Fibroblast of gingiva (primary cell): Measurements from ENCODE around the gene SLC43A2.
"Not testable (repeated sequence)": the region's sequence is repeated elsewhere in the genome, so short reads cannot be mapped to it uniquely, and the experiment has no call there.

Experiments used
- DNase-seq: peaks from one replicate; pipeline ENCODE4 v3.0.0-alpha.2; 2011; ENCODE audit warnings: low read depth

Gene SLC43A2

DNA sequence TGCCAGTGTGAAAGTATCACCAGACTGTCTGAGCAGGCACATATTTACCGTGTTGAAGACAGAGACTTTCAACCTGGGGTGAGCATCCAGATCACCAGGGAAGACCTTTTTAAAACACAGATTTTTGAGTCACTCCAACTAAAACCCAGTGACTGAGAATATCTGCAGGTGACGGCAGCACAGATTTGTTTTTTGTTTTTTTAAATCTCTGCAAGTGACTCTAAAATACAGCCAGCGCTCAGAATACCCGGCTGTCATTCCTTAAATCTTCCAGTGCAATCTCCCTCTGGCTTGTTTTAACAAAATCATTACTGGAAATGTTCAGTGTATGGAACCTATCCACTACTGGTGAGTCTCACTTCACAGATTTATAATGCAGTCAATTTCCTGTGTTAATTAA, 92.9 kb downstream of the SLC43A2 start:
- DNase-seq = no peak

DNA sequence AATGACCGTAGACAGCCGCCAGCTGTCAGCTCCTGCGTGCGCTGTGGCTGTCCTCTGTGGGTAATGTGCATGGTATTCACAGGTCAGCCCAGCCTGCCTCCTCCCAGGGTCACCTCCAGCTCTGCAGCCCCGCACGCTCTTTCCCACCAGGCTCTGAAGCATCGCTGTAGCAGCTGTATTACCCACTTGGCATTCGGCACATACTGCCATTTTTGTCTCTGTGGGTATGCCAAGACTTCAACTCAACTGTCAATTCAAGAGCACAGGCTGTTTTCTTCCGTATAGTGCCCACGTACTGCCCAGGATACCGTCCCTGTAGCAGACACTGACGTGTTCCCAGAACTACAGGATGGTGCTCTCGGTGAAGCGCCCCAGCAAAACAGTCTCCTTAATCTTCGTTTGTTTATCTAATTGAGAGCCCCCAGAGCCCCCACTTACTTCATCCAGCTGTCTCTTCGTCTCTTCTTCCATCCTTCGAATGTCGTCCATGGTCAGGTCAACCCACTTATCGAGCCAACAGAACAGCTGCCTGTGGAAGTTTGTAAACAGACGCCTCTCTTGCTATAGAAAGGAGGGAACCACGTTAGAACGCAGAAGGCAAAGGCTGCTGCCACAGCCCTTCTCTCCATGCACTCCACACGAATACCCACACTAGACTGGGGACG, 94.8 kb downstream of the SLC43A2 start:
- no peak for DNase-seq

DNA sequence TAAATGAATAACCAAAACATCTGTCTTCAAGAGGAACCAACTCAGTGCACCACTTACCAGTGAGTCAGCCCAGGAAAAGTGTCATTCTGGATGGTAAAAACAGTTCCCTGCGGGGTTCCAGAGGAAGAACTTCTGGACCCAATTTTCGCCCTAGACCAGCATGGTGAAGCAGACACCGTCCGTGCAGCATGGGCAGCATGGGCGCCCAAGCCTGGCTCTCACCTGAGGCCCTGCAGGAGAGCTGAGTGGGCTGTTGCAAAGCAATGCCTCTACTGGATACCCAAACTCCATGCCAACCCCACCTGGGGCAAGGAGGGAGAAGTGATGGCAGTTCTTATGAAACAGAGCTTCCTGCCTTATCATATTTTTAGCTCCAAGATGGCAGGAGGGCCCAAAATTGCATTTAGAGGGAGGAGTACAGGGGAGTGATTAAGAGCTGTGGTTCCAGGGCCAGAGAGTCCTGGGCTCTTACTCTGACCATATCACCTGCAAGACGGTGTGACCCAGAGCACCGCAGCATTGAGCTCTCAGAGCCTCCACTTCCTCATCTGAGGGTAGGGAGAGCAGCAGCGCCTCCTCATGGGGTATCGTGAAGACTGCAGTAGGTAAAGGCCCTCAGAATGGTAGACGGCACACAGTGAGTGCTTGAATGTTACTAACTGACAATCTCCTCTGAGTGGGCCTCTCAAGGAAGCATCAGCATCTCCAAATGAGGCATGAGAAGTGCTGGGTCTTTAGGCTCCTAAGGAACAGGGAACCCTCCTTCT, 95.6 kb downstream of the SLC43A2 start:
- no peak for DNase-seq

DNA sequence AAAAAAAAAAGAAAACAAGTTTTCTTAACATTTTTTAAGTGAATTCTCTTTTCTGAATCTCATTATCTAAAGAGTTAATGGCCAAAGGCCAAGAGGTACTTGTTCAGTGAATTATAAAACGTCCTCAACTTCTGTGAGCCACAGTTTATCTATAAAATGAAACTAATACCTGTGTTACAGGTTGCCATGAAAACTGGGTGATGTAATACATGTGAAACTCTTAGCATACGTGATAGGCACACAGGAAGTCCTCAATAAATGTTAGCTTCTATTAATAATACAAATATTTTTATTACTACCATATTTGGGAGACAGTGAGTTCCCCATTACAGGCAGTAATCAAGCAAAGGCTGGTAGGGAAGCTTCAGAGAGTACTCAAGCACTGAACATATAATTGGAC, 98.8 kb downstream of the SLC43A2 start:
- DNase-seq = no peak

DNA sequence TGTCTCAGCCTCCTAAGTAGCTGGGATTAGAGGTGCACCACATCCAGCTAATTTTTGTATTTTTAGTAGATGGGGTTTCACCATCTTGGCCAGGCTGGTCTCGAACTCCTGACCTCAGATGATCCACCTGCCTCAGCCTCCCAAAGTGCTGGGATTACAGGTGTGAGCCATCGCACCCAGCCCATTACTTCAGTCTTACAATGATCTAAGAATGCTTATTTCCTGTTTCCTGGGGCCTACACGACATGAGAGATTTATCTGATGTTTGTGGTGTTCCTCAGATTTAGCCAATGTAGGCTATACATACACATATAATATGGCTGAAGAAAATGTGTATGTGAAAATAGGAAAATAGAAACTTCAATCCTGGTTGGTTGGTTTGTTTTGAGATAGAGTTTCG, 101.8 kb downstream of the SLC43A2 start:
- not testable (repeated sequence) for DNase-seq

DNA sequence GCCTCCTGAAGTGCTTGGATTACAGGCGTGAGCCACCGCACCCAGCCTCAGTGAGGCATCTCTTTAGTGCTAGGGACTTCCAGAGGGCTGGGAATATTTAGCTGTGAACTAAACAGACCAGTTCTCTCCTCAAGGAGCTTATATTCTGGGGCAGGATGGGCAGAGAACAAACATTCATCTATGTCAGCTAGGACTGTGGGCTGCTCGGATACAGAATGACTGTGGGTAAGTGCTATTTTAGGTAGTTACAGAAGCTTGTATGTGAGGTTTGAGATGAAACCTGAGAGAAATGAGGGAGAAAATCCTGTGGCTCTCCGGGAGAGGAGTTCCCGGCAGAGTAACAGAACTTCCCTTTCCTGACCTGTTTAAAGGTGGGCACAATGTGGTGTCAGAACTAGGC, 106.0 kb downstream of the SLC43A2 start:
- no peak for DNase-seq

DNA sequence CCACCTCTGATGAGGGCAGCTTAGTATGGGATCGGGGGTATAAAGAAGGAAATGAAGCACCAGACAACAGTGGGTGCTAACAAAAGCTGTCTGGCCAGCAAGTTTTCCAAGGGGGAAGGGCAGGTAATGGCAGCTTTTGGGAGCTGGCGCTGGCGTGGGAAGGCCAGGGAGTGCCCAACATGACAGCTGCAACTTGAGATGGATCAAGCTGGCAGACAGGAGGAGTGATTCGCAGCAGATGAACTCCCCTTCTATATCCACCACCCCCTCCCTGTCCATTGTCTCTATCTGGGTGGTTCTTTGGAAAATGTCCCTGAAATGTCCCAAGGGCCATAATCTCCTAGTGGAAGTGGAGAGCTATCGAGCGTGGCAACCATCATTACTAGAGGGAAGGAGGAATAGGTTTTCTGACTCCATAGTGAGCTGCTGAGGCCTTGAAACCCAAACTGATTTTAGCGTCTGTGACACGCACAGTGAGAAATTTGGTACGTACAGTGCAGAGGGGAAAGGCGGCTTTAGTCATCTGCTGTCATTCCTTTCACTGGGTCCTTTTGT, 107.5 kb downstream of the SLC43A2 start:
- DNase-seq = no peak

DNA sequence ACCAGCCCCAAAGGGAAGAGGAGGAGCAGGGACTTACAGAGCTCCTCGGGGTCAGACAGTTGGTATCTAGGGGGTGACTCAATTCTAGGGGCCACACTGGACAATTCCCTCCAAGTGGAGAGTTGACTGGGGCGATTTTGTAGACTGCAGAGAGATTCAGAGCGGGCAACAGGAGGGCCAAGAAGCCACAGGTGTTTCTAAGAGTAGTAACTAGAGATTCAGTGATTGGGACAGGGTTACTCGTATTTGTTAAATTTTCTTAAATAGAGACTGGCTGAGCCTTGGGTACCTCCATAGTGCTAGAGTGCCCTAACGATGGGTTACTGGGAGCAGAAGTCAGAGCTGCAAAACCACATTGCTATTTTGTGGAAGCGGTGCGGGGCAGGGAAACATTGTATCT, 109.0 kb downstream of the SLC43A2 start:
- no peak for DNase-seq
